HG03060 (cell line): ENCODE data around the gene PON3.

Experiments
- ATAC-seq: cut with Tn5 transposase; IDR thresholded peaks from one replicate; pipeline ENCODE4 v1.9.1; 2021; ENCODE audit warnings: low read depth, moderate number of reproducible peaks; ENCODE audit not compliant: unreplicated experiment

PON3 gene

GRCh38 chr7:95396136-95397032 lies at the start of gene PON3:
TSS of gene PON3 (minus strand) at chr7:95396375. CDS start at chr7:95396350, 25 bp downstream.
- no peak for ATAC-seq

- no peak for ATAC-seq
These were observed 48.6 kb upstream of the PON3 start for GRCh38 chr7:95444796-95445195.

GRCh38 chr7:95441042-95441823 lies 45.1 kb upstream of the PON3 start:
- no peak for ATAC-seq

- no peak for ATAC-seq
These were observed 44.3 kb upstream of the PON3 start for GRCh38 chr7:95440394-95441038.

GRCh38 chr7:95436407-95436806 lies 40.2 kb upstream of the PON3 start:
- no peak for ATAC-seq

GRCh38 chr7:95435422-95435780 lies 39.2 kb upstream of the PON3 start:
- ATAC-seq = no peak

GRCh38 chr7:95434557-95435421 lies 38.6 kb upstream of the PON3 start, which contains the start of gene PON2:
TSS of gene PON2 (minus strand) at chr7:95435028. CDS start at chr7:95434951, 77 bp downstream.
- peak; percentile 93 for ATAC-seq

- ATAC-seq = no peak
These were observed 37.9 kb upstream of the PON3 start for GRCh38 chr7:95433952-95434556.

- no peak for ATAC-seq
These were observed 37.0 kb upstream of the PON3 start for GRCh38 chr7:95433129-95433528.

GRCh38 chr7:95432606-95433005 lies 36.4 kb upstream of the PON3 start:
- no peak for ATAC-seq

GRCh38 chr7:95430864-95431263 lies 34.7 kb upstream of the PON3 start:
- ATAC-seq = no peak

- ATAC-seq = no peak
These were observed 33.2 kb upstream of the PON3 start for GRCh38 chr7:95429241-95429990.

GRCh38 chr7:95427914-95428516 lies 31.8 kb upstream of the PON3 start:
- ATAC-seq = no peak

- ATAC-seq = no peak
These were observed 31.0 kb upstream of the PON3 start for GRCh38 chr7:95427166-95427565.

GRCh38 chr7:95425694-95426093 lies 29.5 kb upstream of the PON3 start:
- ATAC-seq = no peak

- no peak for ATAC-seq
These were observed 28.5 kb upstream of the PON3 start for GRCh38 chr7:95424716-95425115.

- ATAC-seq = no peak
These were observed 25.8 kb upstream of the PON3 start for GRCh38 chr7:95421847-95422444.
